HepG2 (cell line): ENCODE measurements around the gene TRRAP.
"Not testable (repeated sequence)": the region's sequence is repeated elsewhere in the genome, so short reads cannot be mapped to it uniquely, and the experiment has no call there.

Experiments used
- FOSL1 ChIP-seq: sonication (generic); formaldehyde crosslinking; IDR thresholded peaks from 2 replicates; pipeline ENCODE4 v1.9.0; 2021; ENCODE audit warnings: missing genetic modification reagents, borderline replicate concordance
- MEIS2 ChIP-seq: sonication (generic); formaldehyde crosslinking; IDR thresholded peaks from 2 replicates; pipeline ENCODE4 v1.9.0; 2021; ENCODE audit warnings: mild to moderate bottlenecking, missing genetic modification reagents
- NFIC ChIP-seq: IDR thresholded peaks from 2 replicates; pipeline ENCODE4 v1.6.1; 2012; ENCODE audit warnings: mild to moderate bottlenecking, low read length, inconsistent platforms
- PTBP1 ChIP-seq: fragments of 200-400 bp; formaldehyde crosslinking; IDR thresholded peaks from 2 replicates; pipeline ENCODE4 v1.6.1; 2018; ENCODE audit warnings: low read length, low read depth; ENCODE audit not compliant: poor library complexity, severe bottlenecking
- RAD21 ChIP-seq: fragments of 450-650 bp; formaldehyde crosslinking; IDR thresholded peaks from 2 replicates; pipeline ENCODE4 v1.5.0; 2020; ENCODE audit warnings: mild to moderate bottlenecking
- U2AF2 ChIP-seq: fragments of 200-400 bp; formaldehyde crosslinking; IDR thresholded peaks from 2 replicates; pipeline ENCODE4 v1.6.1; 2017; ENCODE audit warnings: low read depth, mild to moderate bottlenecking, low read length
- ZNF34 ChIP-seq: sonication (generic); formaldehyde crosslinking; IDR thresholded peaks from 2 replicates; pipeline ENCODE4 v1.4.0; 2020; ENCODE audit warnings: mild to moderate bottlenecking, missing genetic modification reagents, borderline replicate concordance
- ZNF558 ChIP-seq: sonication (generic); formaldehyde crosslinking; IDR thresholded peaks from 2 replicates; pipeline ENCODE4 v1.9.0; 2022; ENCODE audit warnings: mild to moderate bottlenecking, missing genetic modification reagents, borderline replicate concordance
- TF ChIP-seq, protein P1 (sequence below): sonication (generic); formaldehyde crosslinking; IDR thresholded peaks from 2 replicates; pipeline ENCODE4 v1.5.1; 2020; ENCODE audit warnings: missing genetic modification reagents, mild to moderate bottlenecking, borderline replicate concordance

DNA sequence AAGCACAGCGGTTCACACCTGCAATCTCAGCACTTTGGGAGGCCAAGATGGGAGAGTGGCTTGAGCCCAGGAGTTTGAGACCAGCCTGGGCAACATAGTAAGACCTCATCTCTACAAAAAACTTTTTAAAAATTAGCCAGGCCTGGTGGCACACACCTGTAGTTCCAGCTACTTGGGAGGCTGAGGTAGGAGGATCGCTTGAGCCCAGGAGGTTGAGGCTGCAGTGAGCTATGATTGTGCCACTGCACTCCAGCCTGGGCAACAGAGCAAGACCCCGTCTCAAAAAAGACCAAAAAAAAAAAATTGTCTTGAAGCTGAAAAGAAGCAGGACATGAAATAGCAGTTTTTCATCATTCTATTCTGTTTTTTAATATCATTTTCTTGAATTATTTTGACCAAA lies 166.5 kb downstream of the TRRAP start:
- not testable (repeated sequence) for TF ChIP-seq MEIS2 (CRISPR knock-in tag); ZNF34; NFIC; ZNF558 (CRISPR knock-in tag); RAD21 (CRISPR knock-in tag); PTBP1; U2AF2; FOSL1 (CRISPR knock-in tag)
- TF ChIP-seq, protein P1, sequence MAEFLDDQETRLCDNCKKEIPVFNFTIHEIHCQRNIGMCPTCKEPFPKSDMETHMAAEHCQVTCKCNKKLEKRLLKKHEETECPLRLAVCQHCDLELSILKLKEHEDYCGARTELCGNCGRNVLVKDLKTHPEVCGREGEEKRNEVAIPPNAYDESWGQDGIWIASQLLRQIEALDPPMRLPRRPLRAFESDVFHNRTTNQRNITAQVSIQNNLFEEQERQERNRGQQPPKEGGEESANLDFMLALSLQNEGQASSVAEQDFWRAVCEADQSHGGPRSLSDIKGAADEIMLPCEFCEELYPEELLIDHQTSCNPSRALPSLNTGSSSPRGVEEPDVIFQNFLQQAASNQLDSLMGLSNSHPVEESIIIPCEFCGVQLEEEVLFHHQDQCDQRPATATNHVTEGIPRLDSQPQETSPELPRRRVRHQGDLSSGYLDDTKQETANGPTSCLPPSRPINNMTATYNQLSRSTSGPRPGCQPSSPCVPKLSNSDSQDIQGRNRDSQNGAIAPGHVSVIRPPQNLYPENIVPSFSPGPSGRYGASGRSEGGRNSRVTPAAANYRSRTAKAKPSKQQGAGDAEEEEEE (CRISPR knock-in tag): not testable (repeated sequence)
